H9 (cell line): ENCODE results near the gene RASA2. TPM values are rescaled to one million over a fixed set of nuclear protein-coding genes. Genes with fewer than 3 reads are reported as not detected.
"Not testable (repeated sequence)": the region's sequence is repeated elsewhere in the genome, so short reads cannot be mapped to it uniquely, and the experiment has no call there.

Source experiments
- DNase-seq: peaks from one replicate; pipeline ENCODE4 v3.0.0-alpha.2; 2017
- H2AFZ ChIP-seq: one replicate; pipeline ENCODE4 v1.6.1; 2013; ENCODE audit warnings: mild to moderate bottlenecking, low read length, control low read depth, moderate library complexity
- H2AK5ac ChIP-seq: 2 replicates; pipeline ENCODE4 v1.6.1; 2013; ENCODE audit warnings: low read length, control low read depth, mixed read lengths; ENCODE audit not compliant: insufficient read length
- H2BK120ac ChIP-seq: one replicate; pipeline ENCODE4 v1.6.1; 2013; ENCODE audit warnings: low read depth, mild to moderate bottlenecking, low read length, control low read depth, inconsistent platforms; ENCODE audit not compliant: poor library complexity, severe bottlenecking
- H2BK12ac ChIP-seq: 2 replicates; pipeline ENCODE4 v1.6.1; 2013; ENCODE audit warnings: low read length, control low read depth, mixed read lengths, low read depth; ENCODE audit not compliant: insufficient read length
- H2BK15ac ChIP-seq: 2 replicates; pipeline ENCODE4 v1.6.1; 2013; ENCODE audit warnings: low read depth, low read length, control low read depth
- H2BK20ac ChIP-seq: one replicate; pipeline ENCODE4 v1.6.1; 2013; ENCODE audit warnings: low read depth, mild to moderate bottlenecking, low read length, control low read depth, inconsistent platforms; ENCODE audit not compliant: poor library complexity, severe bottlenecking
- H2BK5ac ChIP-seq: 2 replicates; pipeline ENCODE4 v1.6.1; 2013; ENCODE audit warnings: low read length, control low read depth, mixed read lengths; ENCODE audit not compliant: insufficient read length
- H3K14ac ChIP-seq: 2 replicates; pipeline ENCODE4 v1.6.1; 2013; ENCODE audit warnings: low read length, control low read depth; ENCODE audit not compliant: insufficient read depth
- H3K18ac ChIP-seq: 2 replicates; pipeline ENCODE4 v1.6.1; 2013; ENCODE audit warnings: low read depth, mild to moderate bottlenecking, mixed read lengths, low read length, control low read depth; ENCODE audit not compliant: insufficient read length
- H3K23ac ChIP-seq: 2 replicates; pipeline ENCODE4 v1.6.1; 2013; ENCODE audit warnings: low read length, control low read depth, mixed read lengths, low read depth; ENCODE audit not compliant: insufficient read length
- H3K23me2 ChIP-seq: 2 replicates; pipeline ENCODE4 v1.6.1; 2013; ENCODE audit warnings: low read depth, mild to moderate bottlenecking, mixed read lengths, low read length, control low read depth; ENCODE audit not compliant: insufficient read length, poor library complexity, severe bottlenecking
- H3K27ac ChIP-seq: 2 replicates; pipeline ENCODE4 v1.5.1; 2013; ENCODE audit warnings: low read length, control low read depth, mixed read lengths, low read depth; ENCODE audit not compliant: insufficient read length
- H3K27me3 ChIP-seq: 2 replicates; pipeline ENCODE4 v1.6.1; 2013; ENCODE audit warnings: low read length, control low read depth, inconsistent platforms; ENCODE audit not compliant: insufficient read depth
- H3K4ac ChIP-seq: 2 replicates; pipeline ENCODE4 v1.6.1; 2013; ENCODE audit warnings: low read depth, mild to moderate bottlenecking, control low read depth, inconsistent platforms, low read length, moderate library complexity
- H3K4me1 ChIP-seq: 2 replicates; pipeline ENCODE4 v1.6.1; 2013; ENCODE audit warnings: low read length, control low read depth, inconsistent platforms; ENCODE audit not compliant: insufficient read depth
- H3K4me2 ChIP-seq: 2 replicates; pipeline ENCODE4 v1.6.1; 2013; ENCODE audit warnings: low read length, control low read depth, mixed read lengths; ENCODE audit not compliant: insufficient read length, insufficient read depth
- H3K56ac ChIP-seq: 2 replicates; pipeline ENCODE4 v1.6.1; 2013; ENCODE audit warnings: low read depth, mild to moderate bottlenecking, mixed read lengths, low read length, control low read depth; ENCODE audit not compliant: insufficient read length
- H3K79me1 ChIP-seq: 2 replicates; pipeline ENCODE4 v1.6.1; 2013; ENCODE audit warnings: low read depth, mild to moderate bottlenecking, moderate library complexity, low read length, control low read depth, inconsistent platforms; ENCODE audit not compliant: insufficient read depth, poor library complexity, severe bottlenecking
- H3K79me2 ChIP-seq: 2 replicates; pipeline ENCODE4 v1.6.1; 2013; ENCODE audit warnings: low read length, control low read depth, inconsistent platforms; ENCODE audit not compliant: insufficient read depth
- H3K9ac ChIP-seq: 2 replicates; pipeline ENCODE4 v1.6.1; 2013; ENCODE audit warnings: low read length, control low read depth, mixed read lengths; ENCODE audit not compliant: insufficient read length; ENCODE audit errors: extremely low read depth
- H3K9me3 ChIP-seq: one replicate; pipeline ENCODE4 v1.6.1; 2013; ENCODE audit warnings: low read depth, low read length, inconsistent platforms; ENCODE audit not compliant: control insufficient read depth
- H3T11ph ChIP-seq: one replicate; pipeline ENCODE4 v1.6.1; 2013; ENCODE audit warnings: mild to moderate bottlenecking, low read length, control low read depth, inconsistent platforms
- H4K20me1 ChIP-seq: one replicate; pipeline ENCODE4 v1.6.1; 2013; ENCODE audit not compliant: control insufficient read depth, insufficient read length, insufficient read depth
- H4K5ac ChIP-seq: 2 replicates; pipeline ENCODE4 v1.6.1; 2013; ENCODE audit warnings: low read depth, mild to moderate bottlenecking, mixed read lengths, low read length, control low read depth; ENCODE audit not compliant: insufficient read length
- H4K8ac ChIP-seq: replicated peaks from 2 replicates; pipeline ENCODE4 v1.6.1; 2013; ENCODE audit warnings: low read length, control low read depth, mixed read lengths, low read depth; ENCODE audit not compliant: insufficient read length
- H4K91ac ChIP-seq: 2 replicates; pipeline ENCODE4 v1.6.1; 2013; ENCODE audit warnings: low read depth, mild to moderate bottlenecking, moderate library complexity, mixed read lengths, low read length, control low read depth; ENCODE audit not compliant: insufficient read length
- H3K27ac Mint-ChIP-seq, 3 experiments: 2 replicates in 2 of 3; 3 replicates in 1 of 3; pipeline ENCODE4 v1.8.0; 2020 to 2021; ENCODE audit warnings: mixed read lengths in 3 of 3, mild to moderate bottlenecking in 1 of 3, moderate library complexity in 1 of 3
- H3K27me3 Mint-ChIP-seq: 2 replicates; pipeline ENCODE4 v1.8.0; 2021; ENCODE audit warnings: low read depth, mild to moderate bottlenecking, moderate library complexity, mixed read lengths
- H3K36me3 Mint-ChIP-seq, 3 experiments: 2 replicates in 2 of 3; 3 replicates in 1 of 3; pipeline ENCODE4 v1.8.0; 2020 to 2021; ENCODE audit warnings: low read depth in 3 of 3, mixed read lengths in 3 of 3; ENCODE audit not compliant: insufficient read depth in 1 of 3
- H3K4me1 Mint-ChIP-seq, 2 experiments: 2 replicates each; pipeline ENCODE4 v1.8.0; 2020; ENCODE audit warnings: mixed read lengths in 2 of 2
- H3K4me3 Mint-ChIP-seq, 2 experiments: 2 replicates in 1 of 2; 3 replicates in 1 of 2; pipeline ENCODE4 v1.8.0; 2020 to 2021; ENCODE audit warnings: mild to moderate bottlenecking in 2 of 2, mixed read lengths in 2 of 2, moderate library complexity in 1 of 2
- H3K9me3 Mint-ChIP-seq, 2 experiments: 2 replicates in 1 of 2; 3 replicates in 1 of 2; pipeline ENCODE4 v1.8.0; 2020; ENCODE audit warnings: mild to moderate bottlenecking in 2 of 2, mixed read lengths in 2 of 2, moderate library complexity in 1 of 2
- CTCF ChIP-seq: fragments of 200-600 bp; sonication (generic); conservative IDR thresholded peaks from 3 replicates; pipeline ENCODE4 v1.8.0; 2021; ENCODE audit warnings: antibody characterized with exemption, mild to moderate bottlenecking
- WGBS: extraction: QIAGEN DNeasy Blood & Tissue Kit; methylation state at CpG from one replicate; pipeline ENCODE4 v1.1.7; 2013; ENCODE audit warnings: missing lambda C conversion rate, low lambda C conversion rate, mixed read lengths; ENCODE audit not compliant: insufficient read length; ENCODE audit errors: extremely low coverage; 5-methylcytosine and 5-hydroxymethylcytosine counted together
- total RNA-seq: library from RNA; stranded (reverse); gene quantifications from 2 replicates; pipeline ENCODE4 v1.2.1, GENCODE V29; 2021

Gene RASA2
- total RNA-seq, 1 experiment from 2014 or later: 24.4 TPM

GRCh38 chr3:141625506-141625905 is 138.7 kb downstream of the RASA2 start:
- Histone ChIP-seq H3K27ac (no peak overlapping the region), H3K18ac (no peak overlapping the region), H3K9ac (no peak overlapping the region), H3K27me3 (no peaks in the 10 kb centered on the region), H3K4me1 (no peaks in the 10 kb centered on the region), H2AK5ac (no peak overlapping the region), H2BK120ac (no peak overlapping the region), H2BK15ac (no peak overlapping the region), H4K91ac (no peak overlapping the region), H3K4ac (no peak overlapping the region), H3K23me2 (no peaks in the 10 kb centered on the region), H3T11ph (no peak overlapping the region), H4K8ac (no peak overlapping the region), H2BK5ac (no peak overlapping the region), H4K5ac (no peak overlapping the region), H3K14ac (no peak overlapping the region; the same call in 1 of the 2 replicates), H3K9me3 (no peaks in the 10 kb centered on the region), H2BK12ac (no peak overlapping the region), H3K4me2 (no peak overlapping the region), H3K23ac (no peak overlapping the region), H2BK20ac (no peak overlapping the region), H3K56ac (no peak overlapping the region), H2AFZ (no peak overlapping the region), H3K79me1 (no peaks in the 10 kb centered on the region), H4K20me1 (no peaks in the 10 kb centered on the region), H3K79me2 (no peaks in the 10 kb centered on the region)
- Mint-ChIP-seq H3K36me3 (peaks cover 2 to 9% (median 3%) of the 10 kb centered on the region in 3 experiments; a peak in 4 of 7 replicates), H3K4me1 (peaks cover 3% of the 10 kb centered on the region in 2 experiments), H3K4me3 (no peak overlapping the region), H3K9me3 (peaks cover 12 to 14% of the 10 kb centered on the region in 2 experiments), H3K27me3 (no peaks in the 10 kb centered on the region; the same call in none of the 2 replicates), H3K27ac (no peak overlapping the region; a peak in 1 of 7 replicates)
- no CpG with 5 or more reads among the region's 5 CpGs for WGBS
- TF ChIP-seq CTCF: no peak
- no peak for DNase-seq

- H3T11ph ChIP-seq, H3K27me3 ChIP-seq, H2AK5ac ChIP-seq, H4K5ac ChIP-seq, H3K79me2 ChIP-seq, H3K4me2 ChIP-seq, H3K14ac ChIP-seq, H4K91ac ChIP-seq, H3K23ac ChIP-seq, H3K56ac ChIP-seq, H4K20me1 ChIP-seq, H3K9me3 ChIP-seq, H2AFZ ChIP-seq, H3K4ac ChIP-seq, H2BK20ac ChIP-seq, H3K9ac ChIP-seq, H4K8ac ChIP-seq, H3K23me2 ChIP-seq, H2BK120ac ChIP-seq, H2BK5ac ChIP-seq, H3K79me1 ChIP-seq, H3K27ac Mint-ChIP-seq, H2BK15ac ChIP-seq, H3K18ac ChIP-seq, H3K4me1 ChIP-seq, H2BK12ac ChIP-seq, H3K4me3 Mint-ChIP-seq, H3K27me3 Mint-ChIP-seq, H3K4me1 Mint-ChIP-seq, DNase-seq, H3K36me3 Mint-ChIP-seq, H3K27ac ChIP-seq: not testable (repeated sequence)
- peaks cover 9 to 14% of the 10 kb centered on the region in 2 experiments; a peak in 4 of 5 replicates for H3K9me3 Mint-ChIP-seq
- no CpG with 5 or more reads among the region's 6 CpGs for WGBS
These were observed 141.5 kb downstream of the RASA2 start for GRCh38 chr3:141628334-141628733.
